A549 (cell line): Measurements from ENCODE around the gene SELENOV. TPM values are rescaled to one million over a fixed set of nuclear protein-coding genes. Genes with fewer than 3 reads are reported as not detected.
A peak's percentile ranks its signal among the peaks of the same experiment; 100 is the strongest.

ENCODE experiments used
- ATAC-seq, 2 experiments: fragments of 200-7000 bp in 1 of 2; fragments of >200 bp in 1 of 2; cut with Nextera tagmentation in 1 of 2; cut with Tn5 transposase in 1 of 2; 3 replicates each; pipeline versions ENCODE4 v1.8.0 to v1.9.1; 2018 to 2020; ENCODE audit warnings: mild to moderate bottlenecking in 1 of 2, moderate library complexity in 1 of 2
- CTCF ChIA-PET: fragments of 300-600 bp; sonication (Branson Sonifier 250); formaldehyde crosslinking; extraction: SDS; loops from one replicate; lab custom pipeline; 2021; ENCODE audit warnings: antibody characterized with exemption, inconsistent platforms; lab: Yijun Ruan, JAX
- POLR2A ChIA-PET: fragments of 350-600 bp; formaldehyde crosslinking; extraction: SDS; loops from one replicate; lab custom pipeline; 2021; ENCODE audit warnings: antibody characterized with exemption, inconsistent platforms; lab: Yijun Ruan, JAX
- DNase-seq, 2 experiments: peaks; one replicate each; pipeline versions ENCODE4 v3.0.0 to v3.0.0-alpha.2; 2011 to 2016; ENCODE audit warnings: low read depth in 1 of 2, low spot score in 1 of 2
- FAIRE-seq: peaks from 2 replicates; lab custom pipeline; 2011; peaks lifted over from hg19 to GRCh38; lab: Jason Lieb, UNC
- H3K27ac ChIP-seq, 2 experiments: fragments of >200 bp; sonication (Bioruptor Twin); formaldehyde crosslinking; 3 replicates each; pipeline ENCODE4 v1.5.1; 2016 to 2017
- H3K4me1 ChIP-seq: fragments of >200 bp; sonication (Bioruptor Twin); formaldehyde crosslinking; 3 replicates; pipeline ENCODE4 v1.6.1; 2016
- H3K4me2 ChIP-seq: fragments of >200 bp; sonication (Bioruptor Twin); formaldehyde crosslinking; 3 replicates; pipeline ENCODE4 v1.6.1; 2016
- H3K4me3 ChIP-seq: fragments of >200 bp; sonication (Bioruptor Twin); formaldehyde crosslinking; 3 replicates; pipeline ENCODE4 v1.5.1; 2016
- H3K9me3 ChIP-seq: fragments of >200 bp; sonication (Bioruptor Twin); formaldehyde crosslinking; 3 replicates; pipeline ENCODE4 v1.6.1; 2016
- BHLHE40 ChIP-seq: IDR thresholded peaks from 2 replicates; pipeline ENCODE4 v1.6.1; 2012; ENCODE audit warnings: low read depth, low read length, inconsistent platforms
- CBX2 ChIP-seq: fragments of 200-600 bp; sonication (generic); IDR thresholded peaks from 2 replicates; pipeline ENCODE4 v1.6.1; 2016; ENCODE audit warnings: low read depth, mild to moderate bottlenecking, borderline replicate concordance
- CEBPB ChIP-seq, 2 experiments: fragments of >200 bp in 1 of 2; sonication (Bioruptor Twin) in 1 of 2; formaldehyde crosslinking in 1 of 2; IDR thresholded peaks; 2 replicates each; pipeline ENCODE4 v1.6.1; 2012 to 2016
- CHD4 ChIP-seq: fragments of 200-600 bp; sonication (generic); IDR thresholded peaks from 2 replicates; pipeline ENCODE4 v1.6.1; 2016; ENCODE audit warnings: antibody characterized with exemption, mild to moderate bottlenecking, borderline replicate concordance
- CTCF ChIP-seq: fragments of >200 bp; sonication (Bioruptor Twin); formaldehyde crosslinking; IDR thresholded peaks from 3 replicates; pipeline ENCODE4 v1.5.1; 2016
- E2F6 ChIP-seq: IDR thresholded peaks from 2 replicates; pipeline ENCODE4 v1.6.1; 2012; ENCODE audit warnings: low read depth, borderline replicate concordance
- ELK1 ChIP-seq: fragments of 150-350 bp; IDR thresholded peaks from 2 replicates; pipeline ENCODE4 v1.6.1; 2014; ENCODE audit warnings: low read depth, mild to moderate bottlenecking, low read length
- EP300 ChIP-seq, 2 experiments: fragments of >200 bp; sonication (Bioruptor Twin); formaldehyde crosslinking; IDR thresholded peaks; 2 replicates in 1 of 2; 3 replicates in 1 of 2; pipeline ENCODE4 v1.6.1; 2016 to 2017
- ESRRA ChIP-seq: fragments of 150-350 bp; IDR thresholded peaks from 2 replicates; pipeline ENCODE4 v1.6.1; 2014; ENCODE audit warnings: mild to moderate bottlenecking, low read length, borderline replicate concordance
- FOSL2 ChIP-seq, 2 experiments: fragments of 450-650 bp in 1 of 2; fragments of >200 bp in 1 of 2; sonication (Bioruptor Twin) in 1 of 2; formaldehyde crosslinking; IDR thresholded peaks; 2 replicates each; pipeline versions ENCODE4 v1.5.0 to v1.6.1; 2016 to 2020; ENCODE audit warnings: mild to moderate bottlenecking in 1 of 2, moderate library complexity in 1 of 2
- FOXS1 ChIP-seq: fragments of 250-450 bp; sonication (Bioruptor Pico); IDR thresholded peaks from 2 replicates; pipeline ENCODE4 v1.5.0; 2020; ENCODE audit warnings: mild to moderate bottlenecking, moderate library complexity
- HDAC2 ChIP-seq: fragments of 200-600 bp; sonication (generic); IDR thresholded peaks from 2 replicates; pipeline ENCODE4 v1.6.1; 2016
- MYC ChIP-seq: IDR thresholded peaks from 2 replicates; pipeline ENCODE4 v1.6.1; 2012; ENCODE audit warnings: mild to moderate bottlenecking, inconsistent platforms, low read length, improper control_type of control experiment, borderline replicate concordance
- RCOR1 ChIP-seq: fragments of 150-350 bp; IDR thresholded peaks from 2 replicates; pipeline ENCODE4 v1.6.1; 2014; ENCODE audit warnings: antibody characterized with exemption, low read length, low read depth
- SMC3 ChIP-seq: fragments of >200 bp; sonication (Bioruptor Twin); formaldehyde crosslinking; IDR thresholded peaks from 3 replicates; pipeline ENCODE4 v1.6.1; 2018; ENCODE audit warnings: inconsistent platforms
- TP53 ChIP-seq: fragments of 250-450 bp; sonication (Bioruptor Pico); IDR thresholded peaks from 2 replicates; pipeline ENCODE4 v1.5.0; 2021; ENCODE audit warnings: mild to moderate bottlenecking, moderate library complexity
- ZNF302 ChIP-seq: fragments of 250-450 bp; sonication (Bioruptor Pico); IDR thresholded peaks from 2 replicates; pipeline ENCODE4 v1.9.0; 2021; ENCODE audit warnings: inconsistent platforms, mild to moderate bottlenecking, moderate library complexity
- ZSCAN20 ChIP-seq: fragments of 250-450 bp; sonication (Bioruptor Pico); IDR thresholded peaks from 2 replicates; pipeline ENCODE4 v1.8.0; 2022; ENCODE audit warnings: mild to moderate bottlenecking, moderate library complexity
- WGBS: methylation state at CpG from one replicate; pipeline ENCODE4 v1.1.6; 2017; ENCODE audit errors: missing lambda C conversion rate; 5-methylcytosine and 5-hydroxymethylcytosine counted together
- polyA plus RNA-seq, 4 experiments: library from polyadenylated mRNA; depleted of rRNA in 3 of 4; stranded (reverse); fragments of >200 nt; fragmentation: RNase III in 1 of 4; extraction: RNeasy Plus Mini Kit Qiagen cat#74134 plus additional on column Dnase treatment in 1 of 4; gene quantifications; 2 replicates in 3 of 4; 3 replicates in 1 of 4; pipeline ENCODE4 v1.2.3, GENCODE V29; 2011 to 2017

SELENOV gene
- polyA plus RNA-seq, 2 of the 4 experiments (the other 2 are of a cell fraction): not detected

- ChIA-PET CTCF (interaction anchor here (0.6 to 25.5 kb wide), 22 partner anchors 11 to 142 kb away, joined by 3 to 585 read pairs (median 6); partner anchors contain the start of gene DLL3), POLR2A (interaction anchor here (0.6 to 2.3 kb wide), 4 partner anchors 10 to 614 kb away, joined by 6 to 15 read pairs (median 10); partner anchors contain the start of genes RPS16 and SUPT5H)
- no peak overlapping the region for H3K27ac ChIP-seq
- peak overlapping the region; percentile 20; the same call in 2 of the 3 replicates for H3K4me3 ChIP-seq
- H3K4me2 ChIP-seq: peak overlapping the region; percentile 71
- TF ChIP-seq FOXS1 (no peak), CTCF (0 out of 3 replicates have a peak, but pooled peaks have one; percentile 10)
- H3K4me1 ChIP-seq: peaks cover 15% of the 10 kb centered on the region
- H3K9me3 ChIP-seq: no peaks in the 10 kb centered on the region
- FAIRE-seq: no peak
- no peak for DNase-seq
- ATAC-seq: peak; percentile 17 to 29; a peak in 4 of 6 replicates
- 12% methylated on average over 10 of the region's 10 CpGs for WGBS
These were observed 25.4 kb downstream of the SELENOV start for GRCh38 chr19:39540333-39540673.

GRCh38 chr19:39542206-39542605 is 27.3 kb downstream of the SELENOV start:
- peak; percentile 49 for FAIRE-seq
- ATAC-seq: no peak
- no peak overlapping the region for H3K4me2 ChIP-seq
- no peak for DNase-seq
- H3K9me3 ChIP-seq: no peaks in the 10 kb centered on the region
- peaks cover 15% of the 10 kb centered on the region for H3K4me1 ChIP-seq
- TF ChIP-seq SMC3 (no peak), MYC (no peak), E2F6 (no peak), ZSCAN20 (CRISPR knock-in tag) (no peak), CEBPB (IDR thresholded peaks at IDR 0.05) (no peak), EP300 (IDR thresholded peaks at IDR 0.05) (no peak), BHLHE40 (no peak), RCOR1 (no peak), CBX2 (no peak)
- ChIA-PET POLR2A (interaction anchor here (1.0 to 1.7 kb wide), 2 partner anchors 97 to 106 kb away, joined by 3 to 8 read pairs; partner anchors contain the start of genes RPS16 and SUPT5H), CTCF (interaction anchor here (0.7 to 25.5 kb wide), 18 partner anchors 9 to 1140 kb away, joined by 3 to 585 read pairs (median 12); partner anchors contain the start of genes DLL3, EID2B and FAM98C)
- no peak overlapping the region for H3K4me3 ChIP-seq
- no peak overlapping the region for H3K27ac ChIP-seq
- WGBS: 58% methylated on average over 2 of the region's 2 CpGs

- 64% methylated on average over 3 of the region's 3 CpGs for WGBS
- Histone ChIP-seq H3K4me3 (no peak overlapping the region), H3K4me2 (no peak overlapping the region), H3K4me1 (peaks cover 12% of the 10 kb centered on the region), H3K27ac (no peak overlapping the region), H3K9me3 (no peaks in the 10 kb centered on the region)
- POLR2A ChIA-PET: interaction anchor here (0.7 kb wide), 1 partner anchor 108 kb away, joined by 3 read pairs; the partner anchor contains the start of gene RPS16
- ATAC-seq: no peak
- TF ChIP-seq FOSL2 (IDR thresholded peaks at IDR 0.05): no peak
- TF ChIP-seq FOSL2 (CRISPR knock-in tag; IDR thresholded peaks at IDR 0.05): no peak
- no peak for TF ChIP-seq ESRRA
- TF ChIP-seq HDAC2: no peak
- no peak for TF ChIP-seq CHD4
- no peak for TF ChIP-seq ZNF302 (CRISPR knock-in tag)
- TF ChIP-seq ELK1: no peak
- TF ChIP-seq TP53 (CRISPR knock-in tag): no peak
- TF ChIP-seq CEBPB (IDR thresholded peaks at IDR 0.05): no peak
- TF ChIP-seq E2F6: no peak
- CTCF ChIA-PET: interaction anchor here (0.7 to 25.5 kb wide), 13 partner anchors 8 to 300 kb away, joined by 3 to 585 read pairs (median 6); partner anchors contain the start of gene EID2B
- no peak for DNase-seq
- FAIRE-seq: peak; percentile 77
These were observed 28.5 kb downstream of the SELENOV start for GRCh38 chr19:39543477-39543857.
